Right atrium auricular region (tissue), 2 donors: Measurements from ENCODE around the gene NFE2L3. TPM values are rescaled to one million over a fixed set of nuclear protein-coding genes. Genes with fewer than 3 reads are reported as not detected.

ENCODE experiments used
- DNase-seq: peaks from one replicate; pipeline ENCODE4 v3.0.0-alpha.2; 2019; ENCODE audit warnings: low spot score
- H3K27ac ChIP-seq, 2 donors: fragments of 200-600 bp; sonication (generic); 1 replicate in 1 of 2; 2 replicates in 1 of 2; pipeline ENCODE4 v1.5.1; 2016 to 2019
- H3K27me3 ChIP-seq, 2 donors: fragments of 200-600 bp; sonication (generic); one replicate each; pipeline versions ENCODE4 v1.5.1 to v1.6.0; 2017 to 2019
- H3K36me3 ChIP-seq: fragments of 200-600 bp; sonication (generic); one replicate; pipeline ENCODE4 v1.5.1; 2016
- H3K4me1 ChIP-seq, 2 donors: fragments of 200-600 bp; sonication (generic); one replicate each; pipeline versions ENCODE4 v1.5.1 to v1.6.0; 2017 to 2019
- H3K4me3 ChIP-seq, 2 donors: fragments of 200-600 bp; sonication (generic); 1 replicate in 1 of 2; 2 replicates in 1 of 2; pipeline ENCODE4 v1.5.1; 2017 to 2019; ENCODE audit warnings: mild to moderate bottlenecking in 1 of 2, moderate library complexity in 1 of 2
- H3K9me3 ChIP-seq, 2 donors: fragments of 200-600 bp; sonication (generic); one replicate each; pipeline ENCODE4 v1.5.1; 2019
- CTCF ChIP-seq, 2 donors: fragments of 200-600 bp; sonication (generic); IDR thresholded peaks; one replicate each; pipeline ENCODE4 v1.5.1; 2019; ENCODE audit warnings: antibody characterized with exemption in 2 of 2
- total RNA-seq, 2 donors: library from RNA; depleted of rRNA; stranded (reverse); fragments of >200 nt; gene quantifications; one replicate each; pipeline ENCODE4 v1.1.0, GENCODE V29; 2016

The NFE2L3 gene
- total RNA-seq, 2 donors from 2014 or later: 0.63 to 1.8 TPM

GRCh38 chr7:26178272-26178960 is 26.4 kb downstream of the NFE2L3 start:
- peaks cover 0 to 18% of the 10 kb centered on the region in 2 donors for H3K4me1 ChIP-seq
- DNase-seq: no peak
- no peaks in the 10 kb centered on the region for H3K27me3 ChIP-seq
- no peak for TF ChIP-seq CTCF (IDR thresholded peaks at IDR 0.05)
- H3K4me3 ChIP-seq: no peak overlapping the region
- H3K9me3 ChIP-seq: no peaks in the 10 kb centered on the region
- H3K27ac ChIP-seq: no peak overlapping the region
- no peaks in the 10 kb centered on the region for H3K36me3 ChIP-seq

GRCh38 chr7:26179422-26179821 is 27.4 kb downstream of the NFE2L3 start:
- no peaks in the 10 kb centered on the region for H3K9me3 ChIP-seq
- no peaks in the 10 kb centered on the region for H3K36me3 ChIP-seq
- H3K27me3 ChIP-seq: no peaks in the 10 kb centered on the region
- peaks cover 0 to 23% of the 10 kb centered on the region in 2 donors for H3K4me1 ChIP-seq
- no peak for TF ChIP-seq CTCF (IDR thresholded peaks at IDR 0.05)
- no peak overlapping the region for H3K4me3 ChIP-seq
- DNase-seq: no peak
- no peak overlapping the region for H3K27ac ChIP-seq

GRCh38 chr7:26179826-26180497 is 28.0 kb downstream of the NFE2L3 start:
- Histone ChIP-seq H3K27me3 (no peaks in the 10 kb centered on the region), H3K4me1 (peaks cover 0 to 23% of the 10 kb centered on the region in 2 donors), H3K9me3 (no peaks in the 10 kb centered on the region), H3K36me3 (peaks cover 3% of the 10 kb centered on the region), H3K4me3 (no peak overlapping the region), H3K27ac (no peak overlapping the region)
- TF ChIP-seq CTCF (IDR thresholded peaks at IDR 0.05): no peak
- no peak for DNase-seq

- H3K4me3 ChIP-seq: no peak overlapping the region
- H3K27me3 ChIP-seq: no peaks in the 10 kb centered on the region
- TF ChIP-seq CTCF (IDR thresholded peaks at IDR 0.05): no peak
- peaks cover 0 to 23% of the 10 kb centered on the region in 2 donors for H3K4me1 ChIP-seq
- H3K36me3 ChIP-seq: peaks cover 11% of the 10 kb centered on the region
- no peak for DNase-seq
- no peaks in the 10 kb centered on the region for H3K9me3 ChIP-seq
- peak overlapping the region in 1 of 2 donors; percentile 31 for H3K27ac ChIP-seq
These were observed 28.8 kb downstream of the NFE2L3 start for GRCh38 chr7:26180792-26181198.

GRCh38 chr7:26181474-26182227 is 29.7 kb downstream of the NFE2L3 start:
- Histone ChIP-seq H3K27ac (peak overlapping the region in 1 of 2 donors; percentile 31), H3K4me1 (peaks cover 0 to 23% of the 10 kb centered on the region in 2 donors)

More at GRCh38 chr7:26181474-26182227, 29.7 kb downstream of the NFE2L3 start:
- no peak for TF ChIP-seq CTCF (IDR thresholded peaks at IDR 0.05)
- H3K4me3 ChIP-seq: no peak overlapping the region
- no peaks in the 10 kb centered on the region for H3K9me3 ChIP-seq
- no peak for DNase-seq
- H3K36me3 ChIP-seq: peaks cover 13% of the 10 kb centered on the region
- no peaks in the 10 kb centered on the region for H3K27me3 ChIP-seq
